DOHH2 (cell line): ENCODE measurements around the gene UVRAG.

Source experiments
- H3F3A ChIP-seq: fragments of 200-600 bp; sonication (generic), shearing (Covaris generic); 2 replicates; pipeline ENCODE4 v1.6.0; 2016; ENCODE audit warnings: antibody characterized with exemption, mild to moderate bottlenecking; ENCODE audit not compliant: control insufficient read depth, insufficient read depth
- H3K27ac ChIP-seq: fragments of 200-600 bp; sonication (generic); 2 replicates; pipeline ENCODE4 v1.5.1; 2014; ENCODE audit warnings: low read depth, mild to moderate bottlenecking, low read length, moderate library complexity
- H3K27me3 ChIP-seq: fragments of 200-600 bp; sonication (generic); 2 replicates; pipeline ENCODE4 v1.6.1; 2014; ENCODE audit warnings: mild to moderate bottlenecking, low read length, mixed read lengths; ENCODE audit not compliant: control insufficient read depth
- H3K36me3 ChIP-seq: fragments of 200-600 bp; sonication (generic); 2 replicates; pipeline ENCODE4 v1.6.1; 2014; ENCODE audit warnings: mild to moderate bottlenecking, low read length, moderate library complexity, mixed read lengths; ENCODE audit not compliant: control insufficient read depth
- H3K4me1 ChIP-seq: fragments of 200-600 bp; sonication (generic); 2 replicates; pipeline ENCODE4 v1.6.1; 2014; ENCODE audit warnings: mild to moderate bottlenecking, low read length, mixed read lengths; ENCODE audit not compliant: control insufficient read depth
- H3K4me2 ChIP-seq: fragments of 200-600 bp; sonication (generic); 2 replicates; pipeline ENCODE4 v1.6.0; 2014; ENCODE audit warnings: mild to moderate bottlenecking, low read length, moderate library complexity
- H3K4me3 ChIP-seq: fragments of 200-600 bp; sonication (generic); 2 replicates; pipeline ENCODE4 v1.5.1; 2014; ENCODE audit warnings: mild to moderate bottlenecking, low read length, mixed read lengths
- H3K79me2 ChIP-seq: fragments of 200-600 bp; sonication (generic); 2 replicates; pipeline ENCODE4 v1.6.1; 2014; ENCODE audit warnings: mild to moderate bottlenecking, low read length, mixed read lengths; ENCODE audit not compliant: control insufficient read depth
- H3K9me2 ChIP-seq: fragments of 200-600 bp; sonication (generic); replicated peaks from 2 replicates; pipeline ENCODE4 v1.6.1; 2014; ENCODE audit warnings: mild to moderate bottlenecking, low read length, mixed read lengths; ENCODE audit not compliant: control insufficient read depth
- H3K9me3 ChIP-seq: fragments of 200-600 bp; sonication (generic); 2 replicates; pipeline ENCODE4 v1.6.1; 2014; ENCODE audit warnings: antibody characterized with exemption, low read length, mixed read lengths; ENCODE audit not compliant: control insufficient read depth, insufficient read depth
- H4K20me1 ChIP-seq: fragments of 200-600 bp; sonication (generic); 2 replicates; pipeline ENCODE4 v1.6.0; 2014; ENCODE audit warnings: low read depth, mild to moderate bottlenecking, antibody characterized with exemption, low read length, moderate library complexity; ENCODE audit not compliant: control insufficient read depth, insufficient read depth
- EZH2phosphoT487 ChIP-seq: fragments of 200-600 bp; sonication (generic); IDR thresholded peaks from 2 replicates; pipeline ENCODE4 v1.6.1; 2017; ENCODE audit warnings: borderline replicate concordance, mild to moderate bottlenecking, antibody characterized with exemption, low read length, moderate library complexity, mixed read lengths
- TF ChIP-seq, protein P1 (sequence below): fragments of 200-600 bp; sonication (generic); IDR thresholded peaks from one replicate; pipeline ENCODE4 v1.5.1; 2014; ENCODE audit warnings: antibody characterized with exemption, mild to moderate bottlenecking, low read depth, low read length; ENCODE audit not compliant: poor library complexity, severe bottlenecking

The UVRAG gene

DNA sequence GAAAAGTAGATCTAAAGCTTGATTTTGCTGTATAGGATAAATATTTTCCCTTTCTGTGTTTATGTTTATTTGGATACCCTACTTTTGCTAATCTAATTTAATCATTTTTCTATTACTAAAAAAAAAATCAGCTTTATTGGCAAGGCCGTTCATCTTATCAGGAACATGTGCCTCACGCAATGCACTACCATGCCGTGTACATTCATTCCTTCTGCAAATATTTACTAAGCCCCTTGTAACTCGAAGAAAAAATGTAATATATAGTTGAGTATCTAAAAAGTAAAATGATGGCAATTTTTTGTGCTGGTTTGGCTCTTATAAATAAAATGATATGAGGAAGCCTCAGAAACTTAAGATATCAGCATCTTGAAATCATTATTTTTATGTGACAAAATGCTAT, 8.9 kb downstream of the UVRAG start:
- Histone ChIP-seq H3K4me2 (peak overlapping the region; percentile 75), H3K9me2 (no peaks in the 10 kb centered on the region), H4K20me1 (peaks cover 3% of the 10 kb centered on the region; the same call in 1 of the 2 replicates), H3K9me3 (no peaks in the 10 kb centered on the region), H3K4me3 (peak overlapping the region; percentile 60), H3K27ac (peak overlapping the region; percentile 99), H3K36me3 (peaks cover 82% of the 10 kb centered on the region), H3K79me2 (peaks cover 91% of the 10 kb centered on the region), H3K27me3 (no peaks in the 10 kb centered on the region), H3K4me1 (peaks cover 89% of the 10 kb centered on the region), H3F3A (peaks cover 37% of the 10 kb centered on the region)
- TF ChIP-seq, protein P1, sequence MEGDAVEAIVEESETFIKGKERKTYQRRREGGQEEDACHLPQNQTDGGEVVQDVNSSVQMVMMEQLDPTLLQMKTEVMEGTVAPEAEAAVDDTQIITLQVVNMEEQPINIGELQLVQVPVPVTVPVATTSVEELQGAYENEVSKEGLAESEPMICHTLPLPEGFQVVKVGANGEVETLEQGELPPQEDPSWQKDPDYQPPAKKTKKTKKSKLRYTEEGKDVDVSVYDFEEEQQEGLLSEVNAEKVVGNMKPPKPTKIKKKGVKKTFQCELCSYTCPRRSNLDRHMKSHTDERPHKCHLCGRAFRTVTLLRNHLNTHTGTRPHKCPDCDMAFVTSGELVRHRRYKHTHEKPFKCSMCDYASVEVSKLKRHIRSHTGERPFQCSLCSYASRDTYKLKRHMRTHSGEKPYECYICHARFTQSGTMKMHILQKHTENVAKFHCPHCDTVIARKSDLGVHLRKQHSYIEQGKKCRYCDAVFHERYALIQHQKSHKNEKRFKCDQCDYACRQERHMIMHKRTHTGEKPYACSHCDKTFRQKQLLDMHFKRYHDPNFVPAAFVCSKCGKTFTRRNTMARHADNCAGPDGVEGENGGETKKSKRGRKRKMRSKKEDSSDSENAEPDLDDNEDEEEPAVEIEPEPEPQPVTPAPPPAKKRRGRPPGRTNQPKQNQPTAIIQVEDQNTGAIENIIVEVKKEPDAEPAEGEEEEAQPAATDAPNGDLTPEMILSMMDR: no peak
- TF ChIP-seq EZH2phosphoT487: no peak

DNA sequence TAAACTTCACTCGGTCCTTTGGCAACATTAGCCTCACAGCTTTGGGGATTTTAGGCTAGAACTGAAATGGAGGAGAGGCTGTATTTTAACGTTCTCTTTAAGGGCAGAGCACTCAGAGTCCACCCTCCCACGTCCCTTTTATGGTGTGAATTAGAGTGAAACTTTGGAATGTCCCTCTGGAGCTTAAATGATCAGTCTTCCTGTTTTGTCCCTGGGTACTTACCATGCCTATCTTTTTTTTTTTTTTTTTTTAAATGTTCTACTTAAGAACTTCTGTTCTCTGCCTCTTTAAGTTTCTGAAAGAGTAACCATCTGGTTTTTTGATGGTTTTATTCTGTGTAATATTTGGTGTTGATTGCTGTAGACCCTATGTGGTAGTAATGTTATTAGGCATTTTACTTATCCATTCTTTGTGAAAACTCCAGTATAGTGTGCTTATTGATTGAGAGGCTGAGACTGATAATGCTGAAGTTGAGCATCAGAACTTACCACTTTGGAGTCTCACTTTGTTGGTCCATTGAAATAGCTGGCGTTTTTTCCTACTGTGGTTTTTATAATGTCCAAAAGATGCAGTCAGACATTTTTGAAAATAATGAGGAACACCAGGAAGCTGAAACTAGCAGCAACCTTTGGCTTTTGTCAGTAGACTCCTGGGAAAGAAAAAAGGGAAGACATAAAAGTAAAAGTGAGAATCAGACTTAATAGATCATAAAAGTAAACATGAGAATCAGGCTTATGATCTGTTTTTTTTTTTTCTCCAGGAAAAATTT, 11.6 kb downstream of the UVRAG start:
- H3K36me3 ChIP-seq: peaks cover 86% of the 10 kb centered on the region
- H3K4me1 ChIP-seq: peaks cover 87% of the 10 kb centered on the region
- TF ChIP-seq, protein P1: no peak
- no peak for TF ChIP-seq EZH2phosphoT487
- no peaks in the 10 kb centered on the region for H3K9me2 ChIP-seq
- H3F3A ChIP-seq: peaks cover 31% of the 10 kb centered on the region
- no peaks in the 10 kb centered on the region for H3K9me3 ChIP-seq
- peaks cover 5% of the 10 kb centered on the region; the same call in 1 of the 2 replicates for H4K20me1 ChIP-seq
- H3K4me2 ChIP-seq: peak overlapping the region; percentile 47
- H3K4me3 ChIP-seq: peak overlapping the region; percentile 15
- H3K79me2 ChIP-seq: peaks cover 91% of the 10 kb centered on the region
- H3K27me3 ChIP-seq: no peaks in the 10 kb centered on the region
- peak overlapping the region; percentile 99 for H3K27ac ChIP-seq

DNA sequence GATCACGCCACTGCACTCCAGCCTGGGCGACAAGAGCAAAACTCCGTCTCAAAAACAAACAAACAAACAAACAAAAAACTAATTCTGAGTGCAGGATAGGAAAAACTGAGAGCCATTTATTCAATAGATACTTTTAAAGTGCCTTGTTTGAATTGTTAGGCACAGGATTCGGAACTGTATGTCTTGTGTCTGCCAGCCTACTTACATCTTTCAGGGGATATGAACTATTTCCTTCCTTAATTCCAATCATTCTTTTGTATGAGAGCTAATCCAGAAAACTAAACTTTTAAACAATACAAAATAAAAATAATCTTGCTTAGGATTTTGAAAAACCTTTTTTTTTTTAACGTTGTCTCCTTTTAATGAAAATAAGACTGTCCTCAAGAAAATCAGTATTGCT, 12.6 kb downstream of the UVRAG start:
- Histone ChIP-seq H3K27me3 (no peaks in the 10 kb centered on the region), H3K4me2 (no peak overlapping the region), H3K4me3 (no peak overlapping the region), H3F3A (peaks cover 24% of the 10 kb centered on the region), H3K36me3 (peaks cover 87% of the 10 kb centered on the region), H3K27ac (no peak overlapping the region), H3K9me3 (no peaks in the 10 kb centered on the region), H3K79me2 (peaks cover 91% of the 10 kb centered on the region), H3K9me2 (no peaks in the 10 kb centered on the region), H4K20me1 (peaks cover 5% of the 10 kb centered on the region), H3K4me1 (peaks cover 87% of the 10 kb centered on the region)
- TF ChIP-seq, protein P1: no peak
- no peak for TF ChIP-seq EZH2phosphoT487
